SK-N-SH treated with all-trans-retinoic acid at 6 μM for 48 hours (cell line): ENCODE data around the gene AP3B1.

Experiments used
- ATAC-seq: fragments of 200-7000 bp; cut with Tn5 transposase; 3 replicates; pipeline ENCODE4 v1.9.1; 2020; ENCODE audit warnings: mild to moderate bottlenecking, moderate library complexity
- ARNTL ChIP-seq: fragments of 450-650 bp; formaldehyde crosslinking; IDR thresholded peaks from 2 replicates; pipeline ENCODE4 v1.5.0; 2020; ENCODE audit warnings: low read depth, mild to moderate bottlenecking, moderate library complexity, borderline replicate concordance
- BACH2 ChIP-seq: fragments of 250-450 bp; sonication (Bioruptor Pico); IDR thresholded peaks from 2 replicates; pipeline ENCODE4 v1.9.0; 2021; ENCODE audit warnings: mild to moderate bottlenecking, borderline replicate concordance
- CSDC2 ChIP-seq: fragments of 250-450 bp; sonication (Bioruptor Pico); IDR thresholded peaks from 2 replicates; pipeline ENCODE4 v1.5.0; 2020; ENCODE audit warnings: mild to moderate bottlenecking, moderate library complexity
- CSRNP3 ChIP-seq: fragments of 250-450 bp; sonication (Bioruptor Pico); IDR thresholded peaks from 2 replicates; pipeline ENCODE4 v1.5.1; 2021; ENCODE audit warnings: mild to moderate bottlenecking, moderate library complexity
- ESRRG ChIP-seq: fragments of 250-450 bp; sonication (Bioruptor Pico); IDR thresholded peaks from 2 replicates; pipeline ENCODE4 v1.6.1; 2021; ENCODE audit warnings: mild to moderate bottlenecking
- GLIS3 ChIP-seq: fragments of 250-450 bp; sonication (Bioruptor Pico); IDR thresholded peaks from 2 replicates; pipeline ENCODE4 v1.5.0; 2020; ENCODE audit warnings: mild to moderate bottlenecking, moderate library complexity
- ISL1 ChIP-seq: fragments of 250-450 bp; sonication (Bioruptor Pico); IDR thresholded peaks from 2 replicates; pipeline ENCODE4 v2.1.2; 2022; ENCODE audit warnings: mild to moderate bottlenecking, moderate library complexity
- OSR1 ChIP-seq: fragments of 250-450 bp; sonication (Bioruptor Pico); IDR thresholded peaks from 2 replicates; pipeline ENCODE4 v1.8.0; 2022; ENCODE audit warnings: moderate library complexity, mild to moderate bottlenecking, inconsistent platforms
- PPARA ChIP-seq: fragments of 250-450 bp; sonication (Bioruptor Pico); IDR thresholded peaks from 2 replicates; pipeline ENCODE4 v1.5.0; 2020; ENCODE audit warnings: mild to moderate bottlenecking, borderline replicate concordance
- RARB ChIP-seq: fragments of 250-450 bp; sonication (Bioruptor Pico); IDR thresholded peaks from 2 replicates; pipeline ENCODE4 v1.8.0; 2021; ENCODE audit warnings: mild to moderate bottlenecking, moderate library complexity
- SNAI2 ChIP-seq: fragments of 250-450 bp; sonication (Bioruptor Pico); IDR thresholded peaks from 2 replicates; pipeline ENCODE4 v1.5.0; 2020; ENCODE audit warnings: mild to moderate bottlenecking, moderate library complexity
- TCF4 ChIP-seq: fragments of 250-450 bp; sonication (Bioruptor Pico); IDR thresholded peaks from 2 replicates; pipeline ENCODE4 v1.8.0; 2021; ENCODE audit warnings: mild to moderate bottlenecking, moderate library complexity, borderline replicate concordance
- TOX ChIP-seq: fragments of 250-450 bp; sonication (Bioruptor Pico); IDR thresholded peaks from 2 replicates; pipeline ENCODE4 v1.8.0; 2021; ENCODE audit warnings: mild to moderate bottlenecking, moderate library complexity, borderline replicate concordance
- ZC3H10 ChIP-seq: fragments of 250-450 bp; sonication (Bioruptor Pico); IDR thresholded peaks from 2 replicates; pipeline ENCODE4 v1.5.1; 2021; ENCODE audit warnings: mild to moderate bottlenecking, moderate library complexity
- ZFP3 ChIP-seq: fragments of 250-450 bp; sonication (Bioruptor Pico); IDR thresholded peaks from 2 replicates; pipeline ENCODE4 v1.5.0; 2020; ENCODE audit warnings: mild to moderate bottlenecking, moderate library complexity
- ZFP30 ChIP-seq: fragments of 450-650 bp; formaldehyde crosslinking; IDR thresholded peaks from 2 replicates; pipeline ENCODE4 v1.5.0; 2022; ENCODE audit warnings: mild to moderate bottlenecking, moderate library complexity
- ZNF565 ChIP-seq: fragments of 450-650 bp; formaldehyde crosslinking; conservative IDR thresholded peaks from 2 replicates; pipeline ENCODE4 v1.5.0; 2020; ENCODE audit warnings: low read depth, mild to moderate bottlenecking, moderate library complexity
- TF ChIP-seq, protein P1 (sequence below): fragments of 250-450 bp; sonication (Bioruptor Pico); IDR thresholded peaks from 2 replicates; pipeline ENCODE4 v1.8.0; 2020; ENCODE audit warnings: mild to moderate bottlenecking, moderate library complexity, borderline replicate concordance
- TF ChIP-seq, protein P2 (sequence below): fragments of 250-450 bp; sonication (Bioruptor Pico); IDR thresholded peaks from 2 replicates; pipeline ENCODE4 v1.5.1; 2020; ENCODE audit warnings: low read depth, mild to moderate bottlenecking, moderate library complexity
- TF ChIP-seq, protein P3 (sequence below): fragments of 250-450 bp; sonication (Bioruptor Pico); IDR thresholded peaks from 2 replicates; pipeline ENCODE4 v1.5.0; 2020; ENCODE audit warnings: mild to moderate bottlenecking, moderate library complexity

Gene AP3B1

GRCh38 chr5:78112931-78113330 lies 181.6 kb downstream of the AP3B1 start:
- no peak for ATAC-seq

GRCh38 chr5:78109891-78110324 lies 184.6 kb downstream of the AP3B1 start:
- ATAC-seq: no peak
- TF ChIP-seq ISL1 (CRISPR knock-in tag): no peak
- TF ChIP-seq ESRRG (CRISPR knock-in tag): no peak
- TF ChIP-seq CSRNP3 (CRISPR knock-in tag): no peak
- no peak for TF ChIP-seq TOX (CRISPR knock-in tag)
- TF ChIP-seq ARNTL (CRISPR knock-in tag): no peak
- no peak for TF ChIP-seq GLIS3 (CRISPR knock-in tag)
- TF ChIP-seq BACH2 (CRISPR knock-in tag): no peak
- no peak for TF ChIP-seq RARB
- TF ChIP-seq ZFP30: no peak
- no peak for TF ChIP-seq SNAI2 (CRISPR knock-in tag)
- no peak for TF ChIP-seq OSR1 (CRISPR knock-in tag)

More at GRCh38 chr5:78112931-78113330, 181.6 kb downstream of the AP3B1 start:
- TF ChIP-seq ZNF565 (CRISPR knock-in tag) (no peak), ZFP30 (no peak), OSR1 (CRISPR knock-in tag) (no peak), CSDC2 (CRISPR knock-in tag) (no peak), ISL1 (CRISPR knock-in tag) (no peak), GLIS3 (CRISPR knock-in tag) (no peak), RARB (no peak), BACH2 (CRISPR knock-in tag) (no peak)
- TF ChIP-seq, protein P1, sequence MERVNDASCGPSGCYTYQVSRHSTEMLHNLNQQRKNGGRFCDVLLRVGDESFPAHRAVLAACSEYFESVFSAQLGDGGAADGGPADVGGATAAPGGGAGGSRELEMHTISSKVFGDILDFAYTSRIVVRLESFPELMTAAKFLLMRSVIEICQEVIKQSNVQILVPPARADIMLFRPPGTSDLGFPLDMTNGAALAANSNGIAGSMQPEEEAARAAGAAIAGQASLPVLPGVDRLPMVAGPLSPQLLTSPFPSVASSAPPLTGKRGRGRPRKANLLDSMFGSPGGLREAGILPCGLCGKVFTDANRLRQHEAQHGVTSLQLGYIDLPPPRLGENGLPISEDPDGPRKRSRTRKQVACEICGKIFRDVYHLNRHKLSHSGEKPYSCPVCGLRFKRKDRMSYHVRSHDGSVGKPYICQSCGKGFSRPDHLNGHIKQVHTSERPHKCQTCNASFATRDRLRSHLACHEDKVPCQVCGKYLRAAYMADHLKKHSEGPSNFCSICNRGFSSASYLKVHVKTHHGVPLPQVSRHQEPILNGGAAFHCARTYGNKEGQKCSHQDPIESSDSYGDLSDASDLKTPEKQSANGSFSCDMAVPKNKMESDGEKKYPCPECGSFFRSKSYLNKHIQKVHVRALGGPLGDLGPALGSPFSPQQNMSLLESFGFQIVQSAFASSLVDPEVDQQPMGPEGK (CRISPR knock-in tag): no peak

DNA sequence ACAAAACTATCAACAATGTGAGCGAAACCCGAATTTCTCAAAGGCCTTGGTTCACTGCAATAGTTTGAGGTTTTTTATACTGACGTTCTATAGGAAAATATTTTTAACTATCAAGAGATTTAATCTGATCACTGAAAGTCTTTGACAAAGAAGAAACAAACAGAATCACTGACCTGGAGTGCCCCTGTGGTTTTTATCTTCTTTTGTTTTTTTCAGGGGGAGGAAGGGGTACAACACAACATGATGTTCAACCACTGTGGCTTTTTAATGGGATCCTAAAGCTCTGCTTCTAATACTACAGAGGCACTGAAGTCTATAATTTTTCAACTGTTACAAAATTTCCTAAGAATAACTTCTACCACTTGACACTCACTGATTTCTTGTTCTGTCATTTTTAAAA lies 185.9 kb downstream of the AP3B1 start:
- ATAC-seq: no peak
- TF ChIP-seq ISL1 (CRISPR knock-in tag): no peak
- no peak for TF ChIP-seq CSDC2 (CRISPR knock-in tag)
- TF ChIP-seq, protein P2, sequence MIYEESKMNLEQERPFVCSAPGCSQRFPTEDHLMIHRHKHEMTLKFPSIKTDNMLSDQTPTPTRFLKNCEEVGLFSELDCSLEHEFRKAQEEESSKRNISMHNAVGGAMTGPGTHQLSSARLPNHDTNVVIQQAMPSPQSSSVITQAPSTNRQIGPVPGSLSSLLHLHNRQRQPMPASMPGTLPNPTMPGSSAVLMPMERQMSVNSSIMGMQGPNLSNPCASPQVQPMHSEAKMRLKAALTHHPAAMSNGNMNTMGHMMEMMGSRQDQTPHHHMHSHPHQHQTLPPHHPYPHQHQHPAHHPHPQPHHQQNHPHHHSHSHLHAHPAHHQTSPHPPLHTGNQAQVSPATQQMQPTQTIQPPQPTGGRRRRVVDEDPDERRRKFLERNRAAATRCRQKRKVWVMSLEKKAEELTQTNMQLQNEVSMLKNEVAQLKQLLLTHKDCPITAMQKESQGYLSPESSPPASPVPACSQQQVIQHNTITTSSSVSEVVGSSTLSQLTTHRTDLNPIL (CRISPR knock-in tag): no peak
- TF ChIP-seq, protein P3, sequence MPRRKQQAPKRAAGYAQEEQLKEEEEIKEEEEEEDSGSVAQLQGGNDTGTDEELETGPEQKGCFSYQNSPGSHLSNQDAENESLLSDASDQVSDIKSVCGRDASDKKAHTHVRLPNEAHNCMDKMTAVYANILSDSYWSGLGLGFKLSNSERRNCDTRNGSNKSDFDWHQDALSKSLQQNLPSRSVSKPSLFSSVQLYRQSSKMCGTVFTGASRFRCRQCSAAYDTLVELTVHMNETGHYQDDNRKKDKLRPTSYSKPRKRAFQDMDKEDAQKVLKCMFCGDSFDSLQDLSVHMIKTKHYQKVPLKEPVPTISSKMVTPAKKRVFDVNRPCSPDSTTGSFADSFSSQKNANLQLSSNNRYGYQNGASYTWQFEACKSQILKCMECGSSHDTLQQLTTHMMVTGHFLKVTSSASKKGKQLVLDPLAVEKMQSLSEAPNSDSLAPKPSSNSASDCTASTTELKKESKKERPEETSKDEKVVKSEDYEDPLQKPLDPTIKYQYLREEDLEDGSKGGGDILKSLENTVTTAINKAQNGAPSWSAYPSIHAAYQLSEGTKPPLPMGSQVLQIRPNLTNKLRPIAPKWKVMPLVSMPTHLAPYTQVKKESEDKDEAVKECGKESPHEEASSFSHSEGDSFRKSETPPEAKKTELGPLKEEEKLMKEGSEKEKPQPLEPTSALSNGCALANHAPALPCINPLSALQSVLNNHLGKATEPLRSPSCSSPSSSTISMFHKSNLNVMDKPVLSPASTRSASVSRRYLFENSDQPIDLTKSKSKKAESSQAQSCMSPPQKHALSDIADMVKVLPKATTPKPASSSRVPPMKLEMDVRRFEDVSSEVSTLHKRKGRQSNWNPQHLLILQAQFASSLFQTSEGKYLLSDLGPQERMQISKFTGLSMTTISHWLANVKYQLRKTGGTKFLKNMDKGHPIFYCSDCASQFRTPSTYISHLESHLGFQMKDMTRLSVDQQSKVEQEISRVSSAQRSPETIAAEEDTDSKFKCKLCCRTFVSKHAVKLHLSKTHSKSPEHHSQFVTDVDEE (CRISPR knock-in tag): no peak
- no peak for TF ChIP-seq SNAI2 (CRISPR knock-in tag)
- no peak for TF ChIP-seq ZC3H10 (CRISPR knock-in tag)
- no peak for TF ChIP-seq TCF4 (CRISPR knock-in tag)
- no peak for TF ChIP-seq OSR1 (CRISPR knock-in tag)
- TF ChIP-seq PPARA (CRISPR knock-in tag): no peak
- TF ChIP-seq GLIS3 (CRISPR knock-in tag): no peak
- TF ChIP-seq ZFP3 (CRISPR knock-in tag): no peak
- TF ChIP-seq ARNTL (CRISPR knock-in tag): no peak
- TF ChIP-seq, protein P1 (CRISPR knock-in tag): no peak
- no peak for TF ChIP-seq BACH2 (CRISPR knock-in tag)
